A673 (cell line): ENCODE measurements around the gene DAB1.
A peak's percentile ranks its signal among the peaks of the same experiment; 100 is the strongest.

Source experiments
- EZH2 ChIP-seq: fragments of 200-600 bp; sonication (generic); IDR thresholded peaks from 2 replicates; pipeline ENCODE4 v1.6.1; 2017; ENCODE audit warnings: borderline replicate concordance, low read depth, mild to moderate bottlenecking, mixed read lengths, antibody characterized with exemption, low read length; ENCODE audit not compliant: poor library complexity, severe bottlenecking
- TF ChIP-seq, protein P1 (sequence below): fragments of 300-800, 200-600 bp; sonication (generic); conservative IDR thresholded peaks from 2 replicates; pipeline ENCODE4 v1.5.1; 2017; ENCODE audit warnings: low read depth, mild to moderate bottlenecking, antibody characterized with exemption, low read length, moderate library complexity, mixed read lengths

DNA sequence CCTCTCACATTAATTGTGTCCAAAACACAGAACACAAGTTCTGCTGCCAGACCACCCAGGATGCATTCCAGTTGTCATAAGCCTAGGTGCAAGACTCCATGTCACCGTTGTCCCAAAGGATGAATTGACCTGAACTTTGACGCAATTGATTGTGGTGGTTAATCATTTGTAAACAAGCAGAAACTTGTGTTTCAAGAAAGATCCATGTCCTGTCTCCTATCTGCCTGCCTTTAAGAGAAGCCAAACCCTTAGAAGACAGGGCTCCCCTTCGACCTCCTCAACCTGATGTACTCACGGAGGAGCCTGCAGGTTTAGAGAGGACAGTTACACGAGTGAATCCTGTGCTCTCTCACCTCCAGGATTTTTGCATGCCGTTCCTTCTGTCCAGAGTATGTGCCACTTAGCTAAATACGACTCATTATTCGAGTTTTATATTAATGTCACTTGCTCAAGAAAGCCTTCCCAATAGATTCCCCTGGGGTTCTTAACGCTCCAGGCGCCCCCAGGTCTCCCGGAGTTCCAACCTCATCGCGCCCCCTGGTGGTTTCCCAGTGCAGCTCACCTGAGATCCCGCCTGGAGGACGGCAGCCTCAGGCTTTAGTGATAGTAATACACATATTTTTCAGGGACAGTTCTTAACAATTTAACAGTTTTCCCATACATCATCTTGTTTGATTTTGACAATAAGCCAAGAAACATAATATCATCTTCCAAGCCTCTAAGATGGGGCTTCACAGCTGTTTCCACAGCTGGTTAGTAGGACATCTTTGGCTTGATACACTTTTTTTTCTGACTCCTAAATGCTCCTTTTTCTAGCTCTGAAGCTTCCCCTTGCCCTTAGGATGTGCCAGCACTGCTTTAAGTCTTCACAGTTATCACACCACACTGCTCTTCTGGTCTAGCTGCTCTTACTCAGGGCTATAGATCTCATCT is 455.7 kb downstream of the DAB1 start:
- TF ChIP-seq, protein P1, sequence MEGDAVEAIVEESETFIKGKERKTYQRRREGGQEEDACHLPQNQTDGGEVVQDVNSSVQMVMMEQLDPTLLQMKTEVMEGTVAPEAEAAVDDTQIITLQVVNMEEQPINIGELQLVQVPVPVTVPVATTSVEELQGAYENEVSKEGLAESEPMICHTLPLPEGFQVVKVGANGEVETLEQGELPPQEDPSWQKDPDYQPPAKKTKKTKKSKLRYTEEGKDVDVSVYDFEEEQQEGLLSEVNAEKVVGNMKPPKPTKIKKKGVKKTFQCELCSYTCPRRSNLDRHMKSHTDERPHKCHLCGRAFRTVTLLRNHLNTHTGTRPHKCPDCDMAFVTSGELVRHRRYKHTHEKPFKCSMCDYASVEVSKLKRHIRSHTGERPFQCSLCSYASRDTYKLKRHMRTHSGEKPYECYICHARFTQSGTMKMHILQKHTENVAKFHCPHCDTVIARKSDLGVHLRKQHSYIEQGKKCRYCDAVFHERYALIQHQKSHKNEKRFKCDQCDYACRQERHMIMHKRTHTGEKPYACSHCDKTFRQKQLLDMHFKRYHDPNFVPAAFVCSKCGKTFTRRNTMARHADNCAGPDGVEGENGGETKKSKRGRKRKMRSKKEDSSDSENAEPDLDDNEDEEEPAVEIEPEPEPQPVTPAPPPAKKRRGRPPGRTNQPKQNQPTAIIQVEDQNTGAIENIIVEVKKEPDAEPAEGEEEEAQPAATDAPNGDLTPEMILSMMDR, result peak; percentile 90
- TF ChIP-seq EZH2, result no peak
